Esophagus (tissue), 2 donors: ENCODE data around the gene S100A9. TPM values are rescaled to one million over a fixed set of nuclear protein-coding genes. Genes with fewer than 3 reads are reported as not detected.
"Not testable (repeated sequence)": the region's sequence is repeated elsewhere in the genome, so short reads cannot be mapped to it uniquely, and the experiment has no call there.

Experiments
- H3K27ac ChIP-seq, 2 donors: one replicate each; pipeline ENCODE4 v1.5.1; 2013; ENCODE audit warnings: low read depth in 2 of 2, mild to moderate bottlenecking in 2 of 2, inconsistent platforms in 1 of 2, low read length in 1 of 2, moderate library complexity in 1 of 2
- H3K27me3 ChIP-seq, 2 donors: one replicate each; pipeline ENCODE4 v1.6.1; 2013; ENCODE audit warnings: low read length in 2 of 2, control low read depth in 1 of 2, mild to moderate bottlenecking in 1 of 2; ENCODE audit not compliant: insufficient read depth in 2 of 2, control insufficient read depth in 1 of 2
- H3K36me3 ChIP-seq, 2 donors: one replicate each; pipeline ENCODE4 v1.6.1; 2013; ENCODE audit warnings: low read length in 1 of 2; ENCODE audit not compliant: control insufficient read depth in 2 of 2, insufficient read depth in 2 of 2
- H3K4me1 ChIP-seq, 2 donors: one replicate each; pipeline ENCODE4 v1.6.1; 2013; ENCODE audit warnings: low read length in 1 of 2; ENCODE audit not compliant: control insufficient read depth in 2 of 2, insufficient read depth in 2 of 2
- H3K4me3 ChIP-seq, 2 donors: one replicate each; pipeline ENCODE4 v1.5.1; 2013; ENCODE audit warnings: low read length in 2 of 2, mild to moderate bottlenecking in 2 of 2, low read depth in 1 of 2, moderate library complexity in 1 of 2
- H3K9me3 ChIP-seq, 2 donors: one replicate each; pipeline ENCODE4 v1.6.1; 2013; ENCODE audit warnings: mild to moderate bottlenecking in 2 of 2, low read depth in 1 of 2, low read length in 1 of 2, moderate library complexity in 1 of 2; ENCODE audit not compliant: control insufficient read depth in 2 of 2, insufficient read depth in 1 of 2
- WGBS, 2 donors: extraction: QIAGEN DNeasy Blood & Tissue Kit; methylation state at CpG; one replicate each; pipeline ENCODE4 v1.1.7; 2013; 5-methylcytosine and 5-hydroxymethylcytosine counted together
- polyA plus RNA-seq, 2 donors: library from polyadenylated mRNA; stranded (reverse); fragments of 200-250 nt; gene quantifications; one replicate each; pipeline ENCODE4 v1.2.3, GENCODE V29; 2013
- donor health status: healthy with polysubstance abuse.
- donor health status: Bipolar disorder and iron deficiency.

Gene S100A9
- polyA plus RNA-seq, 2 donors = 47,233 to 60,368 TPM

GRCh38 chr1:153343040-153343681 is 14.5 kb upstream of the S100A9 start:
- H3K4me3 ChIP-seq = no peak overlapping the region
- no peaks in the 10 kb centered on the region for H3K9me3 ChIP-seq
- H3K36me3 ChIP-seq = no peaks in the 10 kb centered on the region
- no peaks in the 10 kb centered on the region for H3K27me3 ChIP-seq
- peaks cover 0 to 12% of the 10 kb centered on the region in 2 donors for H3K4me1 ChIP-seq
- H3K27ac ChIP-seq = peak overlapping the region; percentile 36 to 41
- whole genome bisulfite sequencing, 2 donors = 41 to 54% methylated on average over 5 of the region's 5 CpGs

- H3K27me3 ChIP-seq = no peaks in the 10 kb centered on the region
- no peak overlapping the region for H3K4me3 ChIP-seq
- 39 to 52% methylated on average over 9 of the region's 9 CpGs for WGBS, 2 donors
- peak overlapping the region in 1 of 2 donors; percentile 48 for H3K27ac ChIP-seq
- no peaks in the 10 kb centered on the region for H3K9me3 ChIP-seq
- H3K36me3 ChIP-seq = no peaks in the 10 kb centered on the region
- peaks cover 0 to 16% of the 10 kb centered on the region in 2 donors for H3K4me1 ChIP-seq
These were observed 13.6 kb upstream of the S100A9 start for GRCh38 chr1:153343811-153344717.

- Histone ChIP-seq H3K36me3 (no peaks in the 10 kb centered on the region), H3K27ac (peak overlapping the region in 1 of 2 donors; percentile 48), H3K27me3 (no peaks in the 10 kb centered on the region), H3K4me1 (peaks cover 0 to 21% of the 10 kb centered on the region in 2 donors), H3K9me3 (no peaks in the 10 kb centered on the region), H3K4me3 (no peak overlapping the region)
- WGBS, 2 donors = 37 to 44% methylated on average over 3 of the region's 3 CpGs
These were observed 13.0 kb upstream of the S100A9 start for GRCh38 chr1:153344718-153345025.

- Histone ChIP-seq H3K4me3 (no peak overlapping the region), H3K9me3 (no peaks in the 10 kb centered on the region), H3K4me1 (peaks cover 0 to 23% of the 10 kb centered on the region in 2 donors), H3K36me3 (no peaks in the 10 kb centered on the region), H3K27ac (no peak overlapping the region), H3K27me3 (no peaks in the 10 kb centered on the region)
- 79 to 84% methylated on average over 14 of the region's 14 CpGs for WGBS, 2 donors
These were observed 12.2 kb upstream of the S100A9 start for GRCh38 chr1:153345187-153346076.

GRCh38 chr1:153346077-153346723 is 11.5 kb upstream of the S100A9 start:
- Histone ChIP-seq H3K4me3 (no peak overlapping the region), H3K4me1 (peaks cover 0 to 23% of the 10 kb centered on the region in 2 donors), H3K27ac (no peak overlapping the region), H3K36me3 (no peaks in the 10 kb centered on the region), H3K27me3 (no peaks in the 10 kb centered on the region), H3K9me3 (no peaks in the 10 kb centered on the region)
- WGBS, 2 donors = 45 to 46% methylated on average over 6 of the region's 6 CpGs

GRCh38 chr1:153347049-153347448 is 10.6 kb upstream of the S100A9 start:
- 70 to 81% methylated on average over 14 of the region's 14 CpGs for WGBS, 2 donors
- not testable (repeated sequence) for H3K27me3 ChIP-seq

GRCh38 chr1:153347856-153348255 is 9.8 kb upstream of the S100A9 start:
- Histone ChIP-seq H3K27ac (peak overlapping the region in 1 of 2 donors; percentile 77), H3K9me3 (no peaks in the 10 kb centered on the region), H3K27me3 (no peaks in the 10 kb centered on the region), H3K4me1 (peaks cover 0 to 23% of the 10 kb centered on the region in 2 donors), H3K4me3 (no peak overlapping the region), H3K36me3 (no peaks in the 10 kb centered on the region)
- 56 to 65% methylated on average over 7 of the region's 7 CpGs for WGBS, 2 donors

More at GRCh38 chr1:153347049-153347448, 10.6 kb upstream of the S100A9 start:
- H3K4me3 ChIP-seq, H3K27ac ChIP-seq, H3K36me3 ChIP-seq, H3K9me3 ChIP-seq: not testable (repeated sequence)
- peaks cover 0 to 23% of the 10 kb centered on the region in 2 donors for H3K4me1 ChIP-seq

- H3K9me3 ChIP-seq = no peaks in the 10 kb centered on the region
- 45% methylated on average over 10 of the region's 10 CpGs for WGBS, 2 donors
- peak within 1 kb of the TSS; percentile 51 to 77 for H3K27ac ChIP-seq
- no peak within 1 kb of the TSS for H3K4me3 ChIP-seq
- H3K4me1 ChIP-seq = peaks cover 0 to 18% of the 10 kb centered on the region in 2 donors
- no peaks in the 10 kb centered on the region for H3K36me3 ChIP-seq
- no peaks in the 10 kb centered on the region for H3K27me3 ChIP-seq
These were observed 8.9 kb upstream of the S100A9 start, which contains the start of gene PGLYRP4 for GRCh38 chr1:153348511-153349362. TSS of gene PGLYRP4 (minus strand) at chr1:153348841. CDS start at chr1:153347932, 909 bp downstream.
